Endothelial cell (in vitro differentiated cells): ENCODE measurements around the gene DACT3. TPM values are rescaled to one million over a fixed set of nuclear protein-coding genes. Genes with fewer than 3 reads are reported as not detected.

Experiments
- DNase-seq: peaks from one replicate; pipeline ENCODE4 v3.0.0; 2021; ENCODE audit warnings: low spot score
- H3K27ac Mint-ChIP-seq: one replicate; pipeline ENCODE4 v1.8.0; 2021; ENCODE audit warnings: mixed read lengths, inconsistent platforms; ENCODE audit not compliant: unreplicated experiment
- H3K27me3 Mint-ChIP-seq: one replicate; pipeline ENCODE4 v1.8.0; 2021; ENCODE audit warnings: mild to moderate bottlenecking, moderate library complexity, mixed read lengths, inconsistent platforms; ENCODE audit not compliant: unreplicated experiment
- H3K36me3 Mint-ChIP-seq: one replicate; pipeline ENCODE4 v1.8.0; 2021; ENCODE audit warnings: mild to moderate bottlenecking, low read depth, mixed read lengths, inconsistent platforms; ENCODE audit not compliant: unreplicated experiment
- H3K4me1 Mint-ChIP-seq: one replicate; pipeline ENCODE4 v1.8.0; 2021; ENCODE audit warnings: mild to moderate bottlenecking, mixed read lengths, inconsistent platforms; ENCODE audit not compliant: unreplicated experiment
- H3K4me3 Mint-ChIP-seq: one replicate; pipeline ENCODE4 v1.8.0; 2021; ENCODE audit warnings: mild to moderate bottlenecking, mixed read lengths, inconsistent platforms; ENCODE audit not compliant: unreplicated experiment
- H3K9me3 Mint-ChIP-seq: one replicate; pipeline ENCODE4 v1.8.0; 2021; ENCODE audit warnings: mixed read lengths, inconsistent platforms; ENCODE audit not compliant: unreplicated experiment
- CTCF ChIP-seq: fragments of 200-600 bp; sonication (generic); IDR thresholded peaks from one replicate; pipeline ENCODE4 v1.5.0; 2021; ENCODE audit warnings: antibody characterized with exemption; ENCODE audit not compliant: unreplicated experiment
- total RNA-seq: library from RNA; stranded (reverse); fragmentation: NEBNext Ultra II Directional; extraction: Animal tissue kit (Norgen Biotek cat#: 25700); gene quantifications from one replicate; pipeline ENCODE4 v1.2.1, GENCODE V29; 2021; ENCODE audit not compliant: unreplicated experiment

DACT3 gene
- total RNA-seq, 1 donor from 2014 or later = 1.1 TPM

- no peak for DNase-seq
- Mint-ChIP-seq H3K4me3 (no peak within 1 kb of the TSS), H3K27me3 (peaks cover 11% of the 10 kb centered on the region), H3K27ac (no peak within 1 kb of the TSS), H3K36me3 (peaks cover 4% of the 10 kb centered on the region), H3K4me1 (peaks cover 9% of the 10 kb centered on the region), H3K9me3 (no peaks in the 10 kb centered on the region)
- TF ChIP-seq CTCF = no peak
Measured at GRCh38 chr19:46635920-46636761, 24.8 kb downstream of the DACT3 start, which contains the start of gene GNG8. TSS of gene GNG8 (minus strand) at chr19:46636202. CDS start at chr19:46634682, 1,520 bp downstream.

GRCh38 chr19:46634656-46635218 lies 26.2 kb downstream of the DACT3 start:
- peaks cover 9% of the 10 kb centered on the region for H3K27me3 Mint-ChIP-seq
- H3K4me3 Mint-ChIP-seq = no peak overlapping the region
- H3K4me1 Mint-ChIP-seq = peaks cover 8% of the 10 kb centered on the region
- H3K36me3 Mint-ChIP-seq = peaks cover 4% of the 10 kb centered on the region
- H3K27ac Mint-ChIP-seq = no peak overlapping the region
- no peak for DNase-seq
- TF ChIP-seq CTCF = no peak
- no peaks in the 10 kb centered on the region for H3K9me3 Mint-ChIP-seq

GRCh38 chr19:46634045-46634655 lies 26.8 kb downstream of the DACT3 start:
- DNase-seq = peak; percentile 85
- Mint-ChIP-seq H3K4me1 (peaks cover 9% of the 10 kb centered on the region), H3K9me3 (no peaks in the 10 kb centered on the region), H3K27ac (no peak overlapping the region), H3K4me3 (peak overlapping the region; percentile 81), H3K36me3 (peaks cover 4% of the 10 kb centered on the region), H3K27me3 (peaks cover 9% of the 10 kb centered on the region)
- no peak for TF ChIP-seq CTCF

- no peak overlapping the region for H3K4me3 Mint-ChIP-seq
- H3K27ac Mint-ChIP-seq = peak overlapping the region; percentile 30
- H3K36me3 Mint-ChIP-seq = peaks cover 4% of the 10 kb centered on the region
- DNase-seq = no peak
- peaks cover 9% of the 10 kb centered on the region for H3K27me3 Mint-ChIP-seq
- no peaks in the 10 kb centered on the region for H3K9me3 Mint-ChIP-seq
- peaks cover 9% of the 10 kb centered on the region for H3K4me1 Mint-ChIP-seq
- TF ChIP-seq CTCF = no peak
Measured at GRCh38 chr19:46633130-46633529, 27.9 kb downstream of the DACT3 start.

- DNase-seq = no peak
- Mint-ChIP-seq H3K36me3 (peaks cover 4% of the 10 kb centered on the region), H3K4me1 (peaks cover 9% of the 10 kb centered on the region), H3K27me3 (peaks cover 11% of the 10 kb centered on the region), H3K4me3 (no peak overlapping the region), H3K9me3 (no peaks in the 10 kb centered on the region), H3K27ac (no peak overlapping the region)
- no peak for TF ChIP-seq CTCF
Measured at GRCh38 chr19:46631481-46631880, 29.5 kb downstream of the DACT3 start.
